ENCODE measurements around the gene P2RX6.

P2RX6 gene

GRCh38 chr22:20979940-20980453 is 35.0 kb upstream of the P2RX6 start:
- DNase-seq = no peak

DNA sequence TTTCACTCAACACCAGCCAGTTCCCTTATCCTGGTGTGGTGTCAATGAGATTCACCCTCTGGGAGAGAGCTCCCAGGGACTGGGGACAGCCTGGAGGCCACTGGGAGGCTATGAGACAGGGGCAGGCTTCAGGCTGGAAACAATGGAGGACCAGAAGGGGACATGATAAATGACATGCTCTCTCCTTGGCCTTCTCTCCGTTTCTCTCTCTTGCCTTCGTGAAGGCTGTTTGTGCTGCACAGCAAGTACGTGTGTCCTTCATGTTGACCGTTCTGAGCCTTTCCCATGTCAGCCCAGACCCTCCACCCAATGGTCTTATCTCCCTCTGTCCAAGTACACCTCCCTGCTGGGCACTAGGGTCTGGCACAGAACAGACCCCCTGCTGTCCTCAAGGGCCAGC is 34.4 kb upstream of the P2RX6 start:
- DNase-seq = no peak

- DNase-seq = no peak
Observed at GRCh38 chr22:20980938-20981722, 33.8 kb upstream of the P2RX6 start.

- peak; percentile 77 for DNase-seq
Observed at GRCh38 chr22:20981787-20982562, 33.0 kb upstream of the P2RX6 start, which contains the start of gene LZTR1. Gene LZTR1, plus strand, starts transcription at chr22:20982297. Its CDS starts 75 bp downstream, at chr22:20982372.

DNA sequence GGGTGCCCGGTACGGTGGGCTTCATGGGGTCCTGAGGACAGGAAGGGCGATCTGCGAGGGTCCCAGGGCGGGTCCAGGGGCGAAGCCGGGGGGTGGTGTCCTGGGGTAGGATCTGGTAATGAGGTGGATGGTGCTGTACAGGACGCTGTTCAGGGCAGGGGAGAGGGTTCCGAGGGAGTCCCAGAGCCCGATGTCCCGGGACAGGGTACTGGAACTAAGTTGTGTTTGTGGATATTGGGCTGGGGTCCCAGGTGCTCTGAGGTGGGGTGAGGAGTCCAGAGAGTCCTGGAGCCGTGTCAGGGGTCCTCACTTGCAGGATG is 32.4 kb upstream of the P2RX6 start:
- DNase-seq = no peak

- no peak for DNase-seq
Observed at GRCh38 chr22:20983081-20983771, 31.7 kb upstream of the P2RX6 start.

DNA sequence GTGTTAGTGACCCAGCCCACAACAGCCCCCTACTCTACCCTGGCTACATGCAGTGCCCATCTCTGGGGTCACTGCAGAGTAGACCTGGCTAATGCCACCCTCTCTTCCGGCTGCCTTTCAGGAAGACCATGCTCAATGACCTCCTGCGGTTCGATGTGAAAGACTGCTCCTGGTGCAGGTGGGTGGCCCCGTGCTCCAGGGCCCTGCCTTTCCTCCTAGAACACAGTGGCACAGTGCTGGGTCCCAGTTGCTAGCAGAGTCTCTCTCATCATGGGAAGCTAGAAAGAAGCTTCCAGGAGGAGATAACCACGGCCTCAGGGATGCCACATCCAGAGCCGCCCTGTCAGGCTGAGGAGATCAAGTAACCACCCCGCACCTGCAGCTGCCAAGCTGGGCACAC is 29.2 kb upstream of the P2RX6 start:
- no peak for DNase-seq

- DNase-seq = no peak
Observed at GRCh38 chr22:20986365-20986764, 28.6 kb upstream of the P2RX6 start.

DNA sequence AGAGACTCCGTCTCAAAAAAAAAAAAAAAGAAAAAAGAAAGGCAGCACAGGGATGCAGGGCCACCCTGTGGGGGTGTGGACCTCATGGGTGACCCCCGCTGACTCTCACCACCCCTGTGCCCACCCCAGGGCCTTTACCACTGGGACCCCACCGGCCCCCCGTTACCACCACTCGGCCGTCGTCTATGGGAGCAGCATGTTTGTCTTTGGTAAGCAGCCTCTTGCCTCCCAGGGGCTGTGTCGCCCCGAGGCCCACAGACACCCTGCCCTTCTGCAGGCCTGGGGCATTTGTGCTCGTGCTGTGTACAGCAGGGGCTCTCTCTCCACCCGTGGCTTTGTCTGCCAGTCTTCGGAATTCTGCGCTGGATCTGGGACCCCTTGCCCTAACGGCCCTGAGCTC is 27.6 kb upstream of the P2RX6 start:
- DNase-seq = no peak

GRCh38 chr22:20988573-20989322 is 26.2 kb upstream of the P2RX6 start:
- no peak for DNase-seq

GRCh38 chr22:20989323-20990138 is 25.4 kb upstream of the P2RX6 start:
- DNase-seq = peak; percentile 21

DNA sequence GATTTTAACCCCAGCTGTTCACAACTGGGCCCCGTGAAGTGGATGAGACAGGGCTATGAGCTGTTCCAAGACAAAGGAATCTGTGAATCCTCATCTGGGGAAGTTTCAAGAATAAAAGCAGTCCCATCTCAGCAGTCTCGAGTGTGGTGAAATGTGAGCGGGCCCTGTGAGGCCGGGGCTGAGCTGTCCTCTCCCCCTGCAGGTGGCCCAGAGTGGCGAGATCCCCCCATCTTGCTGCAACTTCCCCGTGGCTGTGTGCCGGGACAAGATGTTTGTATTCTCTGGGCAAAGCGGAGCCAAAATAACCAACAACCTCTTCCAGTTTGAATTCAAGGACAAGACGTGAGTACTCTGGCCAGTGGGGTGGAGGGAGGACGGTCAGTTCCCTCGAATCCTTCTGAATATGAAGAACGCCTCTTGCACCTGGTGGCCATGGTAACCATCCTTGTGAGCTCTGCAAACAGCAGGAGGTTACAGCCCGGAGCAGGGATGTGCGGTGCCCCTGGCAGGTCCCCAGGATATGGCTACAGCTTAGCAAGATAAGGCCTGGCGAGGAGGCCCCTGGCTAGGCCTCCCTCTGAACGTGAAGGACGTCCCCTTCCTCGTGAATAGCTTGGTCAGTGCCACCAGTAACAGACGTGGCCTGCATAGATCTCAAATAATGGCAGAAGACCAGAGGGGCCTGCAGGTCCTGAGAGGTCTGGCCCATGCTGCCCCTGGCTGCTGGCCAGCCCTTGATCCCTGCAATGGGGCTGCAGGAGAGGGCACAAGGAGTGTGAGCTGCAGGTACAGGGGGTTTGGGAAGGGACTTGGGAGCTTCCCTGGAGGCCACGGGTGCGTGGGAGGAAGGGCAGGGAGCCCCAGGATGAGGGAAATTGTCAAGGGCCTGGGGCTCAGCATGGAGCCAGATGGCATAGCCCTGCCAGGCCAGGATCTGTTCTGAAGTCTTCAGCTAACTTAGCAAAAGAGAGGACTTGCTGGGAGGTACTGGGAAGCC is 24.5 kb upstream of the P2RX6 start:
- no peak for DNase-seq

DNA sequence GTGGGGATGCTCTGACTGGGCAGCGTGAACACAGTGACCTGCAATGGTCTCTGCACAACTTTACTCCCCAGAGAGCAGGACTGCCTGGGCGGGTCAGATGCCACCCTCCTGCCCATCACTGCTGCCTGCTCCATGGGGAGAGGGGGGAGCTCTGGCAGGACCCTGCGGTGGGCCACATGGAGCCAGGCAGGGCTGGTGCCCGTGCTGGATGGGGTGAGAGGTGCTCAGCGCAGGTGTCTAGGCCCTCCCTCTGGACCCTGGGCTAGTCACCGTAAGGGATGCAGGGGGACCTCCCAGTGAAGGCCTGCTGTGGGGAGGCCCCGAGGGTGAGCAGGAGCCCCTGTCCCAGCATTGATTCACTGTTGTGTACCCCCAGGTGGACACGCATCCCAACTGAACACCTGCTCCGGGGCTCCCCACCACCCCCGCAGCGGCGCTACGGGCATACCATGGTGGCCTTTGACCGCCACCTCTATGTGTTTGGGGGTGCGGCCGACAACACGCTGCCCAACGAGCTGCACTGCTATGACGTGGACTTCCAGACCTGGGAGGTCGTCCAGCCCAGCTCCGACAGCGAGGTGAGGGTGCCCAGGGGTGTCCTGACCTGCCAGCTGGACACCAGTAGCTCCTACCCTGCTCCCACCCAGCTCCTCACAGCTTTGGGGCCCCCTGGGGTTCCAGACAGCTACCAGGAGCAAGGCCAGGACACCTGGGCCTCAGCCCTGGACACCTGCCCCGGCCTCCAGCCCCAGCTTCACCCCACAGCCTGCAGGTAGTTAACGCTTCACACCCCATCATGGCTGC is 23.5 kb upstream of the P2RX6 start:
- no peak for DNase-seq

GRCh38 chr22:20992056-20992442 is 22.9 kb upstream of the P2RX6 start:
- no peak for DNase-seq

DNA sequence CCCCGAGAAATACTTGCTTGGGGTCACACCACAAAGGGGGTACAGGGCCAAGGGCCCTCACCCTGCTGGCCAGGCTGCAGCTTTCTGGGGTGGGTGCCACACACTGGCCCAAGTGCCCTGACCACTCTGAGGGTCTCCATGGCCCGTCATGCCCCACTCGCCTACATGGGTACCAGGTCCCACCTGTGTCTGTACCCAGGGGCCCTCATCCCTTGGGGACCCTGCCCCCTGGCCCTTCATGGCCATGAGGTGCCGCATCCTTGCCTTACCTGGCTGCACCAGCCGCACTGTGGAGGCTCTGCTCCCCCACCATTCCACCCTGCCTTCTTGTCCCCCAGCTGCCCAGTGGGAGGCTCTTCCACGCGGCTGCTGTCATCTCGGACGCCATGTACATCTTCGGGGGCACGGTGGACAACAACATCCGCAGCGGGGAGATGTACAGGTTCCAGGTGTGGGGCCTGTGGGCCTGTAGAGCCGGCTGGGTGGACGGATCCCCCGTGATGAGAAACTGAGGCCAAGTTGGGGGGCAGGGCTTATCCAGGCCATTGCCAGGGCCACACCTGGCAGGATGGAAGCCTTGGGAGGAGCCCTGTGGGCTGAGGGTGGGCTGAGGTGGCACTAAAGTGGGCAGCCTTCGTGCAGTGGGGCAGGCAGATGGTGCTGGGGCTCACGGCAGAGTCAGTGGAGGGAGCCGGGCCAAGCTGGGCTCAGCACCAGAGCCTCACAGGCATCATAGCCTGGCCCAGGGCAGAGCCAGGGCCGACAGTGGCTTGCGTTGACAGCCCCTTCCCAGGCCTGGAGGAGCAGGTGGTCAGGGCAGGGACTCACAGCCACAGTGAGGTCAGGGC is 22.3 kb upstream of the P2RX6 start:
- DNase-seq = no peak

- DNase-seq = no peak
Observed at GRCh38 chr22:20993304-20994127, 21.4 kb upstream of the P2RX6 start.

GRCh38 chr22:20994128-20994901 is 20.6 kb upstream of the P2RX6 start:
- no peak for DNase-seq

Data from fibroblast of skin of abdomen (primary cell).